Measurements from ENCODE around the gene CHD5. TPM values are rescaled to one million over a fixed set of nuclear protein-coding genes. Genes with fewer than 3 reads are reported as not detected.

CHD5 gene
- polyA plus RNA-seq, 4 donors, result 0.21 to 0.43 (median 0.35) TPM

Other genes starting within 250 kb of the CHD5 start
- gene NPHP4, start 187.9 kb downstream of the CHD5 start, polyA plus RNA-seq (ENCODE audit: insufficient read length in 4 of 4), result 10 to 100 TPM in 3 of 4 donors, 1 to 10 TPM in 1; 9.8 to 14.0 (median 11.5) TPM
- gene KCNAB2, start 134.4 kb downstream of the CHD5 start, polyA plus RNA-seq (ENCODE audit: insufficient read length in 4 of 4), result 1 to 10 TPM; 3.6 to 5.6 (median 4.8) TPM
- gene RPL22, start 19.3 kb upstream of the CHD5 start, polyA plus RNA-seq (ENCODE audit: insufficient read length in 4 of 4), result 100 to 1,000 TPM; 534 to 695 (median 662) TPM
- 10 to 100 TPM; 21.4 to 26.4 (median 23.0) TPM for gene RNF207, start 25.8 kb upstream of the CHD5 start, polyA plus RNA-seq (ENCODE audit: insufficient read length in 4 of 4)
- gene ICMT, start 55.6 kb upstream of the CHD5 start, polyA plus RNA-seq (ENCODE audit: insufficient read length in 4 of 4), result 10 to 100 TPM; 60.9 to 67.3 (median 66.1) TPM
- not detected for gene HES3, start 63.9 kb upstream of the CHD5 start, polyA plus RNA-seq (ENCODE audit: insufficient read length in 4 of 4)
- gene GPR153, start 80.8 kb upstream of the CHD5 start, polyA plus RNA-seq (ENCODE audit: insufficient read length in 4 of 4), result 1 to 10 TPM; 7.2 to 9.3 (median 7.7) TPM
- 10 to 100 TPM; 28.7 to 35.0 (median 31.5) TPM for gene ACOT7, start 213.4 kb upstream of the CHD5 start, polyA plus RNA-seq (ENCODE audit: insufficient read length in 4 of 4)
- gene HES2, start 239.6 kb upstream of the CHD5 start, polyA plus RNA-seq (ENCODE audit: insufficient read length in 4 of 4), result under 1 TPM; 0.27 to 0.73 (median 0.53) TPM
- gene ESPN, start 244.5 kb upstream of the CHD5 start, polyA plus RNA-seq (ENCODE audit: insufficient read length in 4 of 4), result 10 to 100 TPM; 10.1 to 21.6 (median 16.9) TPM

Measured in right renal pelvis (tissue), 4 donors.